H1 (cell line): Measurements from ENCODE around the gene LY6G6F. TPM values are rescaled to one million over a fixed set of nuclear protein-coding genes. Genes with fewer than 3 reads are reported as not detected.

Experiments
- CTCF ChIA-PET: fragments of 300-600 bp; sonication (Branson Sonifier 250); formaldehyde crosslinking; loops from one replicate; lab custom pipeline; 2021; ENCODE audit not compliant: partially characterized antibody; lab: Charles Lee
- POLR2A ChIA-PET: fragments of 300-600 bp; sonication (Branson Sonifier 250); formaldehyde crosslinking; loops from one replicate; lab custom pipeline; 2021; ENCODE audit warnings: inconsistent platforms; ENCODE audit not compliant: partially characterized antibody; lab: Charles Lee
- DNase-seq, 2 experiments: peaks; one replicate each; pipeline versions ENCODE4 v3.0.0 to v3.0.0-alpha.2; 2010 to 2022; ENCODE audit warnings: low spot score in 2 of 2, low read depth in 1 of 2, mixed read lengths in 1 of 2
- FAIRE-seq: peaks from 2 replicates; lab custom pipeline; 2011; peaks lifted over from hg19 to GRCh38; lab: Jason Lieb, UNC
- H2AFZ ChIP-seq: 2 replicates; pipeline ENCODE4 v1.8.1; 2012; ENCODE audit warnings: low read length, inconsistent platforms
- H2AK5ac ChIP-seq: 2 replicates; pipeline ENCODE4 v1.6.1; 2013; ENCODE audit warnings: low read depth, low read length
- H2BK120ac ChIP-seq: replicated peaks from 2 replicates; pipeline ENCODE3; 2013; ENCODE audit warnings: low read depth, low read length, inconsistent platforms
- H2BK12ac ChIP-seq: 2 replicates; pipeline ENCODE4 v1.6.1; 2013; ENCODE audit warnings: low read depth, low read length
- H2BK15ac ChIP-seq: 2 replicates; pipeline ENCODE4 v1.6.1; 2013; ENCODE audit warnings: low read length
- H2BK20ac ChIP-seq: 2 replicates; pipeline ENCODE4 v1.6.1; 2013; ENCODE audit warnings: low read length
- H2BK5ac ChIP-seq: 2 replicates; pipeline ENCODE4 v1.6.1; 2013; ENCODE audit warnings: low read depth, low read length
- H3K14ac ChIP-seq: 2 replicates; pipeline ENCODE4 v1.6.1; 2013; ENCODE audit warnings: inconsistent platforms; ENCODE audit not compliant: insufficient read length
- H3K18ac ChIP-seq: 2 replicates; pipeline ENCODE4 v1.6.1; 2013; ENCODE audit warnings: low read length; ENCODE audit errors: extremely low read depth
- H3K23ac ChIP-seq: 2 replicates; pipeline ENCODE4 v1.6.1; 2013; ENCODE audit warnings: inconsistent platforms; ENCODE audit not compliant: insufficient read length
- H3K23me2 ChIP-seq: 2 replicates; pipeline ENCODE4 v1.6.1; 2013; ENCODE audit warnings: low read depth, low read length
- H3K27ac ChIP-seq: 2 replicates; pipeline ENCODE4 v1.6.1; 2011; ENCODE audit warnings: low read depth, low read length, inconsistent platforms
- H3K27me3 ChIP-seq, 4 experiments: replicated peaks in 1 of 4; 1 replicate in 1 of 4; 2 replicates in 3 of 4; pipeline versions ENCODE4 v1.6.1 to v1.8.1; 2011 to 2013; ENCODE audit warnings: low read length in 3 of 4, mild to moderate bottlenecking in 3 of 4, inconsistent platforms in 2 of 4, mixed read lengths in 2 of 4, moderate library complexity in 1 of 4; ENCODE audit not compliant: control insufficient read depth in 3 of 4, insufficient read depth in 3 of 4; ENCODE audit errors: extremely low read depth in 1 of 4
- H3K36me3 ChIP-seq, 4 experiments: 2 replicates each; pipeline versions ENCODE4 v1.6.1 to v1.8.1; 2011 to 2013; ENCODE audit warnings: mild to moderate bottlenecking in 4 of 4, low read length in 3 of 4, moderate library complexity in 2 of 4, control low read depth in 1 of 4, inconsistent platforms in 1 of 4; ENCODE audit not compliant: insufficient read depth in 4 of 4, control insufficient read depth in 2 of 4
- H3K4ac ChIP-seq: replicated peaks from 2 replicates; pipeline ENCODE3; 2013; ENCODE audit warnings: low read length, low read depth, mixed read lengths, inconsistent platforms; ENCODE audit not compliant: insufficient read length
- H3K4me1 ChIP-seq, 4 experiments: replicated peaks in 1 of 4; 1 replicate in 1 of 4; 2 replicates in 3 of 4; pipeline versions ENCODE4 v1.6.1 to v1.8.1; 2011 to 2013; ENCODE audit warnings: low read length in 3 of 4, inconsistent platforms in 2 of 4, mixed read lengths in 1 of 4; ENCODE audit not compliant: insufficient read depth in 4 of 4, control insufficient read depth in 3 of 4
- H3K4me2 ChIP-seq, 2 experiments: 2 replicates each; pipeline versions ENCODE4 v1.6.1 to v1.8.1; 2011 to 2013; ENCODE audit warnings: low read depth in 2 of 2, low read length in 2 of 2, control low read depth in 1 of 2, inconsistent platforms in 1 of 2, mild to moderate bottlenecking in 1 of 2; ENCODE audit not compliant: insufficient read depth in 1 of 2
- H3K4me3 ChIP-seq, 4 experiments: fragments of 200-600, 300-600 bp in 1 of 4; sonication (generic), shearing (Covaris generic), sonication (Bioruptor Twin) in 1 of 4; 2 replicates each; pipeline versions ENCODE4 v1.5.1 to v1.8.1; 2011 to 2016; ENCODE audit warnings: low read length in 4 of 4, low read depth in 3 of 4, control low read depth in 2 of 4, inconsistent platforms in 2 of 4, mild to moderate bottlenecking in 2 of 4, mixed read lengths in 1 of 4, moderate library complexity in 1 of 4; ENCODE audit not compliant: insufficient read depth in 2 of 4; ENCODE audit errors: extremely low read depth in 1 of 4
- H3K56ac ChIP-seq: replicated peaks from 2 replicates; pipeline ENCODE3; 2013; ENCODE audit warnings: low read depth, mild to moderate bottlenecking, mixed read lengths, low read length, inconsistent platforms; ENCODE audit not compliant: insufficient read length
- H3K79me1 ChIP-seq: 2 replicates; pipeline ENCODE4 v1.6.1; 2013; ENCODE audit warnings: low read depth, low read length, control low read depth
- H3K79me2 ChIP-seq, 2 experiments: 2 replicates each; pipeline versions ENCODE4 v1.6.1 to v1.8.1; 2012 to 2013; ENCODE audit warnings: low read length in 2 of 2, mild to moderate bottlenecking in 2 of 2, inconsistent platforms in 1 of 2; ENCODE audit not compliant: insufficient read depth in 2 of 2, control insufficient read depth in 1 of 2
- H3K9ac ChIP-seq, 4 experiments: replicated peaks in 1 of 4; 1 replicate in 1 of 4; 2 replicates in 3 of 4; pipeline versions ENCODE4 v1.6.1 to v1.8.1; 2011 to 2013; ENCODE audit warnings: low read depth in 3 of 4, low read length in 3 of 4, control low read depth in 2 of 4, mild to moderate bottlenecking in 2 of 4, moderate library complexity in 2 of 4, inconsistent platforms in 1 of 4; ENCODE audit errors: extremely low read depth in 1 of 4
- H3K9me3 ChIP-seq, 2 experiments: 2 replicates each; pipeline versions ENCODE4 v1.6.1 to v1.8.1; 2012 to 2013; ENCODE audit warnings: mild to moderate bottlenecking in 2 of 2, moderate library complexity in 2 of 2, control low read depth in 1 of 2, inconsistent platforms in 1 of 2, low read depth in 1 of 2, low read length in 1 of 2, mixed read lengths in 1 of 2; ENCODE audit not compliant: insufficient read depth in 2 of 2
- H4K20me1 ChIP-seq, 2 experiments: replicated peaks in 1 of 2; 2 replicates each; pipeline versions ENCODE3 to v1.8.1; 2011 to 2013; ENCODE audit warnings: inconsistent platforms in 2 of 2, low read length in 2 of 2, mild to moderate bottlenecking in 1 of 2; ENCODE audit not compliant: insufficient read depth in 2 of 2, control insufficient read depth in 1 of 2
- H4K5ac ChIP-seq: 2 replicates; pipeline ENCODE4 v1.6.1; 2013; ENCODE audit warnings: low read length, low read depth, mixed read lengths, inconsistent platforms; ENCODE audit not compliant: insufficient read length
- H4K8ac ChIP-seq: 2 replicates; pipeline ENCODE4 v1.8.0; 2013; ENCODE audit warnings: mild to moderate bottlenecking, moderate library complexity, low read length, inconsistent platforms; ENCODE audit not compliant: insufficient read depth; ENCODE audit errors: extremely low read depth
- H4K91ac ChIP-seq: replicated peaks from 2 replicates; pipeline ENCODE3; 2013; ENCODE audit warnings: low read length, mixed read lengths, inconsistent platforms; ENCODE audit not compliant: insufficient read length
- ASH2L ChIP-seq: fragments of 200-600, 300-600 bp; sonication (generic); IDR thresholded peaks from one replicate; pipeline ENCODE4 v1.7.1; 2017; ENCODE audit warnings: low read length
- CBX8 ChIP-seq: fragments of 300-800, 300-1000 bp; sonication (generic); IDR thresholded peaks from 2 replicates; pipeline ENCODE4 v1.7.1; 2016; ENCODE audit warnings: low read depth, low read length, borderline replicate concordance
- CREB1 ChIP-seq: IDR thresholded peaks from 2 replicates; pipeline ENCODE4 v1.6.1; 2012; ENCODE audit warnings: inconsistent platforms
- HDAC2 ChIP-seq, 2 experiments: fragments of 300-600 bp in 1 of 2; sonication (generic) in 1 of 2; IDR thresholded peaks; 2 replicates each; pipeline ENCODE4 v1.6.1; 2011 to 2012; ENCODE audit warnings: low read depth in 2 of 2, low read length in 2 of 2, mild to moderate bottlenecking in 2 of 2, moderate library complexity in 2 of 2, borderline replicate concordance in 1 of 2, inconsistent platforms in 1 of 2
- JUN ChIP-seq: IDR thresholded peaks from 2 replicates; pipeline ENCODE4 v1.6.1; 2011; ENCODE audit warnings: low read depth, mild to moderate bottlenecking, improper control_type of control experiment, low read length
- SAP30 ChIP-seq: fragments of 300-600 bp; sonication (generic); IDR thresholded peaks from 2 replicates; pipeline ENCODE4 v1.7.1; 2012; ENCODE audit warnings: low read length, moderate library complexity, mild to moderate bottlenecking, inconsistent platforms; ENCODE audit not compliant: insufficient read depth, insufficient replicate concordance
- TEAD4 ChIP-seq: IDR thresholded peaks from 2 replicates; pipeline ENCODE4 v1.6.1; 2012; ENCODE audit warnings: low read depth, low read length, inconsistent platforms, mixed read lengths
- WGBS, 2 experiments: shearing (Covaris generic) in 1 of 2; methylation state at CpG; one replicate each; pipeline versions ENCODE4 v1.1.6 to v1.1.7; 2013 to 2015; ENCODE audit warnings: low lambda C conversion rate in 2 of 2, mixed read lengths in 2 of 2, inconsistent platforms in 1 of 2, low coverage in 1 of 2, missing lambda C conversion rate in 1 of 2; ENCODE audit not compliant: insufficient replicate concordance in 2 of 2, insufficient coverage in 1 of 2, insufficient read length in 1 of 2; ENCODE audit errors: extremely low coverage in 1 of 2, missing lambda C conversion rate in 1 of 2; 5-methylcytosine and 5-hydroxymethylcytosine counted together
- polyA plus RNA-seq, 7 experiments: library from polyadenylated mRNA; depleted of rRNA in 3 of 7; stranded (reverse) in 5 of 7; unstranded in 2 of 7; fragments of >200 nt in 5 of 7; fragments of 200-250 nt in 2 of 7; gene quantifications; 1 replicate in 5 of 7; 2 replicates in 1 of 7; 4 replicates in 1 of 7; pipeline versions ENCODE4 v1.2.1 to v1.2.3, GENCODE V29; 2011 to 2013; ENCODE audit warnings: missing spikeins in 2 of 7, mixed read lengths in 2 of 7
- total RNA-seq: library from RNA; stranded (reverse); fragmentation: NEBNext Ultra II Directional; extraction: Animal tissue kit (Norgen Biotek cat#: 25700); gene quantifications from 2 replicates; pipeline ENCODE4 v1.2.1, GENCODE V29; 2021
- TF ChIP-seq, protein P1 (sequence below), 3 experiments: IDR thresholded peaks; 1 replicate in 2 of 3; 2 replicates in 1 of 3; pipeline versions ENCODE4 v1.5.1 to v1.6.1; 2011; ENCODE audit warnings: low read length in 3 of 3, mild to moderate bottlenecking in 3 of 3, inconsistent platforms in 2 of 3, low read depth in 1 of 3, moderate library complexity in 1 of 3; ENCODE audit not compliant: insufficient read depth in 1 of 3; ENCODE audit errors: control extremely low read depth in 1 of 3

LY6G6F gene
- total and polyA plus RNA-seq, 2 of the 8 experiments (the other 6 are each of a cell fraction or from before 2014, with no cell fraction given): not detected

- Histone ChIP-seq H3K56ac (no peak overlapping the region), H3K36me3 (peaks cover 15 to 30% (median 20%) of the 10 kb centered on the region in 4 experiments), H4K5ac (no peak overlapping the region), H3K4me1 (peaks cover 0 to 19% (median 5%) of the 10 kb centered on the region in 4 experiments; a peak in 5 of 7 replicates), H3K23ac (no peak overlapping the region), H2BK5ac (no peak overlapping the region), H3K79me2 (peaks cover 0 to 57% of the 10 kb centered on the region in 2 experiments; a peak in 3 of 4 replicates), H3K9me3 (no peaks in the 10 kb centered on the region), H4K8ac (no peak overlapping the region), H2BK15ac (no peak overlapping the region), H2BK20ac (no peak overlapping the region), H2BK120ac (no peak overlapping the region), H4K91ac (no peak overlapping the region), H3K27me3 (no peaks in the 10 kb centered on the region), H2AK5ac (no peak overlapping the region), H3K9ac (peak overlapping the region in 1 of 4 experiments; percentile 95; a peak in 3 of 7 replicates), H3K14ac (no peak overlapping the region), H3K23me2 (peaks cover 12% of the 10 kb centered on the region), H2BK12ac (no peak overlapping the region), H2AFZ (no peak overlapping the region), H3K79me1 (peaks cover 12% of the 10 kb centered on the region), H3K18ac (no peak overlapping the region), H4K20me1 (peaks cover 5 to 7% of the 10 kb centered on the region in 2 experiments), H3K4me2 (peak overlapping the region; percentile 74 to 82), H3K4ac (no peak overlapping the region), H3K27ac (no peak overlapping the region), H3K4me3 (peak overlapping the region in 3 of 4 experiments; percentile 28 to 94 (median 42); a peak in 5 of 8 replicates)
- ChIA-PET CTCF (interaction anchor here (0.6 to 3.8 kb wide), 15 partner anchors 10 to 289 kb away, joined by 3 to 38 read pairs (median 5); partner anchors contain the start of genes APOM, BAG6 and LSM2), POLR2A (interaction anchor here (0.6 to 25.5 kb wide), 22 partner anchors 10 to 281 kb away, joined by 3 to 883 read pairs (median 6); partner anchors contain the start of genes ABHD16A, AIF1, APOM and BAG6)
- 90% methylated on average over 9 of the region's 9 CpGs; no CpG with 5 or more reads in 1 of the 2 experiments for WGBS, 2 experiments
- DNase-seq: no peak
- no peak for FAIRE-seq
- TF ChIP-seq TEAD4 (no peak), SAP30 (no peak), JUN (no peak), ASH2L (no peak), CREB1 (no peak), CBX8 (no peak), HDAC2 (IDR thresholded peaks at IDR 0.05; ENCODE audit: borderline replicate concordance in 1 of 2, low read depth in 2 of 2, low read length in 2 of 2) (no peak)
- TF ChIP-seq, protein P1, sequence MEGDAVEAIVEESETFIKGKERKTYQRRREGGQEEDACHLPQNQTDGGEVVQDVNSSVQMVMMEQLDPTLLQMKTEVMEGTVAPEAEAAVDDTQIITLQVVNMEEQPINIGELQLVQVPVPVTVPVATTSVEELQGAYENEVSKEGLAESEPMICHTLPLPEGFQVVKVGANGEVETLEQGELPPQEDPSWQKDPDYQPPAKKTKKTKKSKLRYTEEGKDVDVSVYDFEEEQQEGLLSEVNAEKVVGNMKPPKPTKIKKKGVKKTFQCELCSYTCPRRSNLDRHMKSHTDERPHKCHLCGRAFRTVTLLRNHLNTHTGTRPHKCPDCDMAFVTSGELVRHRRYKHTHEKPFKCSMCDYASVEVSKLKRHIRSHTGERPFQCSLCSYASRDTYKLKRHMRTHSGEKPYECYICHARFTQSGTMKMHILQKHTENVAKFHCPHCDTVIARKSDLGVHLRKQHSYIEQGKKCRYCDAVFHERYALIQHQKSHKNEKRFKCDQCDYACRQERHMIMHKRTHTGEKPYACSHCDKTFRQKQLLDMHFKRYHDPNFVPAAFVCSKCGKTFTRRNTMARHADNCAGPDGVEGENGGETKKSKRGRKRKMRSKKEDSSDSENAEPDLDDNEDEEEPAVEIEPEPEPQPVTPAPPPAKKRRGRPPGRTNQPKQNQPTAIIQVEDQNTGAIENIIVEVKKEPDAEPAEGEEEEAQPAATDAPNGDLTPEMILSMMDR (IDR thresholded peaks at IDR 0.05; ENCODE audit: control extremely low read depth in 1 of 3, insufficient read depth in 1 of 3, low read depth in 1 of 3, low read length in 3 of 3): no peak
Measured at GRCh38 chr6:31663126-31663960, 43.3 kb upstream of the LY6G6F start.
